ENCODE data around the gene GDF3.
A peak's percentile ranks its signal among the peaks of the same experiment; 100 is the strongest.
"Not testable (repeated sequence)": the region's sequence is repeated elsewhere in the genome, so short reads cannot be mapped to it uniquely, and the experiment has no call there.

Gene GDF3

DNA sequence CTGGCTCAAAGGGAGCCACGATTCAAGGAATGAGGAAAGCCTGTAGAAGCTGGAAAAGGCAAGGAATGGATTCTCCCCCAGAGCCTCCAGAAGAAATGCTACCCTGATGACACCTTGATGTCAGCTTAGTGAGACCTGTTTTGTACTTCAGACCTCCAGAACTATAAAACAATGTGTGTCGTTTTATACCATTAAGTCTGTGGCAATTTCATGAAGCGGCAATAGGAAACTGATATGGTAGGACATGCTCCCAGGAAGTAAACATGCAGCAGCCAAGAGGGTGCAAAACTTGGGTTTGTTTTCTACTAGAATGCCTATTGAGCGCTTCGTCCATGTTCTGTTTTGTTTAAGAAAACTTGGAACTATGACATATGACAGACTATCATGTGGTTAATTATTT lies 27.4 kb downstream of the GDF3 start:
- no peaks in the 10 kb centered on the region for H3K9me3 ChIP-seq
- no peak overlapping the region for H3K27ac ChIP-seq
- no peak for TF ChIP-seq Cebpa-rat (IDR thresholded peaks at IDR 0.05)
- no peak overlapping the region for H3K9ac ChIP-seq
- H4K20me1 ChIP-seq: no peaks in the 10 kb centered on the region
- no peak overlapping the region for H3K4me3 ChIP-seq
- no peak overlapping the region for H3K4me2 ChIP-seq
- no peaks in the 10 kb centered on the region for H3K27me3 ChIP-seq
- no peaks in the 10 kb centered on the region for H3K36me3 ChIP-seq
- no peaks in the 10 kb centered on the region for H3K4me1 ChIP-seq

DNA sequence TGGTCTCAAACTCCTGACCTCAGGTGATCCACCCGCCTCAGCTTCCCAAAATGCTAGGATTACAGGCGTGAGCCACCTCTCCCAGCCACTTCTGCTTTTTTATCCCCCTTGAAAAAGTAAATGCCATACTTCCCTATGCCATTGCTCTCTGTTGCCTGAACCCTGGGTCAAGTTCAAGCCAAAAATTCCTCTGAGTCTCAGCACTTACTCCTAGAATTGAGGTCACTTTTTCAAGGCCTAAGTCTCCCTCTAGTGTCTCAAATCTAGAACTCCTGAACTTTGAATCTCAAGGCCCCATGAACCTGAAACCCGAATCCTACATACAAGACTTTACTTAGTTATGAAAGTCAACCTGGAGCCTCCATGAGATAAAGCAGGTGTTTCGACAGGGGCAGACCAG lies 28.4 kb downstream of the GDF3 start:
- H4K20me1 ChIP-seq: no peaks in the 10 kb centered on the region
- TF ChIP-seq Cebpa-rat (IDR thresholded peaks at IDR 0.05): no peak
- H3K9ac ChIP-seq: no peak overlapping the region
- H3K4me3 ChIP-seq: no peak overlapping the region
- no peaks in the 10 kb centered on the region for H3K4me1 ChIP-seq
- no peak overlapping the region for H3K4me2 ChIP-seq
- no peak overlapping the region for H3K27ac ChIP-seq
- H3K27me3 ChIP-seq: no peaks in the 10 kb centered on the region
- H3K36me3 ChIP-seq: no peaks in the 10 kb centered on the region
- no peaks in the 10 kb centered on the region for H3K9me3 ChIP-seq

DNA sequence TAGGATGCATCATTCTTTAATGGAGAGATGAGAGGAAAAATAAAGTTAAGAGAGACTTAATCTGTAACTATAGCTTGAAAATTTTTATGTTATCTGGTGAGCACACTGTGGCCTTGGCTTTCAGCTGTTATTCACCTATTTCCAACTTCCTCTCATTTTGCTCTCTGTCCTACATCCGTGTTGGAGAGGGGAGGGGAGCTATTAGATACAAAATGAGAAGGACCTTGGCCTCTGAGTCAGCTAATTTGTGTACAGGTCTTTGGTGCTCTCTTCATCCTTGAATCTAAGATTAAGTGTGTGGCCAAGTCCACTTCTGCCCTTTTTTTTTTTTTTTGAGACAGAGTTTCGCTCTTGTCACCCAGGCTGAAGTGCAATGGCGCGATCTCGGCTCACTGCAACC lies 29.0 kb downstream of the GDF3 start:
- no peaks in the 10 kb centered on the region for H3K27me3 ChIP-seq
- H3K4me1 ChIP-seq: no peaks in the 10 kb centered on the region

DNA sequence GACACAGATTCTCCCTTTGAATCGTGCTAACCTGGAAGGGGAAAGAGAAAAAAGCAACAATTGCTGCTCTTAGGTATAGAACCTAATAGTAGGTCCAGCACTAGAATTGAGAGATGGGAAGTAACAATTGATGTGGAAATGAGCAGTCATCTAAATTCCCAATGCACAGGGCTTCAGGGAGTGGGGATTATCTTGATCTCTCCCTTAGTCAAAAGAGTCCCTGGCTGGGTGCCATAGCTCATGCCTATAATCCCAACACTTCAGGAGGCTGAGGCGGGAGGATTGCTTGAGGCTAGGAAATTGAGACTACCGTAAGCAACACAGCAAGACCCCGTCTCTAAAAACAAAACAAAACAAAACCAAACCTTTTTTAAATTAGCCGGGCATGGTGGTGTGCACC lies 33.8 kb downstream of the GDF3 start:
- no peaks in the 10 kb centered on the region for H3K27me3 ChIP-seq
- H3K36me3 ChIP-seq: no peaks in the 10 kb centered on the region
- H4K20me1 ChIP-seq: no peaks in the 10 kb centered on the region
- H3K9me3 ChIP-seq: no peaks in the 10 kb centered on the region
- no peak for TF ChIP-seq Cebpa-rat (IDR thresholded peaks at IDR 0.05)
- H3K9ac ChIP-seq: no peak overlapping the region
- H3K4me2 ChIP-seq: no peak overlapping the region
- H3K4me3 ChIP-seq: no peak overlapping the region
- no peaks in the 10 kb centered on the region for H3K4me1 ChIP-seq
- no peak overlapping the region for H3K27ac ChIP-seq

More for the DNA sequence above, 29.0 kb downstream of the GDF3 start:
- Histone ChIP-seq H3K4me2 (no peak overlapping the region), H3K4me3 (no peak overlapping the region), H3K36me3 (no peaks in the 10 kb centered on the region), H3K27ac (no peak overlapping the region), H3K9me3 (no peaks in the 10 kb centered on the region), H3K9ac (no peak overlapping the region), H4K20me1 (no peaks in the 10 kb centered on the region)
- TF ChIP-seq Cebpa-rat (IDR thresholded peaks at IDR 0.05): no peak

DNA sequence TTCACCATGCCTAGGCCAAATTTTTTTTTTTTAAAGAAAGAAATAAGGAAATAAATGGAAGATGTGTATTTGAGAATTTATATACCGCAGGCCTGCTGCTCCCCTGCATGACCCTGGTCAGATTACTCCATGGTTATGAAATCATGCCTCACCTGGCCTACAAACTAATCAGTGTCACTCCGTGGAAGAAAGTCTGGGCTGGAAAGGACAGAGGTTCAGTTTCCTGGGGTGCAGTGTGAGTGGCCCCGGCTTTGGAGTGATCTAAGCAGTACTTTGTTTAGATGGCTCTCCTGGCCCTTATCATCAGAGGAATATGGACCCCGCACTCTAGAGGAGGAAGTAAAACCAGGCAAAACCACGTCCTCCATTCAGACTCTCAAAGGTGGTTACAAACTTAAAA lies 39.5 kb downstream of the GDF3 start:
- Histone ChIP-seq H3K27ac (no peak overlapping the region), H3K27me3 (no peaks in the 10 kb centered on the region), H3K36me3 (no peaks in the 10 kb centered on the region), H3K4me2 (no peak overlapping the region), H4K20me1 (no peaks in the 10 kb centered on the region), H3K4me3 (no peak overlapping the region), H3K9me3 (no peaks in the 10 kb centered on the region), H3K4me1 (no peaks in the 10 kb centered on the region), H3K9ac (no peak overlapping the region)
- no peak for TF ChIP-seq Cebpa-rat (IDR thresholded peaks at IDR 0.05)

DNA sequence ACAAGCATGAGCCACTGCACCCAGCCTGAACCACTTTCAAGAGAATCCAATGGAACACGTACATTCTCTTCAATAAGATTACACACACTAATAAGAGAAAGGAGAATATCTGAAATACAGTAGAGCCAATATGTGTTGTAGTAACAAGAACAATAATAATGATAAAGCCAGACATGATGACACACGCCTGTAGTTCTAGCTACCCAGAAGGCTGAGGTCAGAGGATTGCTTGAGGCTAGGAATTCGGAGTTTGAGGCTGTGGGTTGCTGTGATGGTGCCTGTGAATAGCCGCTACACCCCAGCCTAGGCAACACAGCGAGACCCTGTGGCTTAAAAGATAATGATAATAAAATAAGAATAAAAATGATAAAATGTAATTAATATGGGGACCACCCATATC lies 45.5 kb downstream of the GDF3 start:
- Histone ChIP-seq H3K27ac (no peak overlapping the region), H3K4me1 (peaks cover 7% of the 10 kb centered on the region), H4K20me1 (no peaks in the 10 kb centered on the region), H3K9ac (no peak overlapping the region), H3K36me3 (no peaks in the 10 kb centered on the region), H3K4me2 (no peak overlapping the region), H3K27me3 (no peaks in the 10 kb centered on the region), H3K9me3 (no peaks in the 10 kb centered on the region), H3K4me3 (no peak overlapping the region)
- no peak for TF ChIP-seq Cebpa-rat (IDR thresholded peaks at IDR 0.05)

DNA sequence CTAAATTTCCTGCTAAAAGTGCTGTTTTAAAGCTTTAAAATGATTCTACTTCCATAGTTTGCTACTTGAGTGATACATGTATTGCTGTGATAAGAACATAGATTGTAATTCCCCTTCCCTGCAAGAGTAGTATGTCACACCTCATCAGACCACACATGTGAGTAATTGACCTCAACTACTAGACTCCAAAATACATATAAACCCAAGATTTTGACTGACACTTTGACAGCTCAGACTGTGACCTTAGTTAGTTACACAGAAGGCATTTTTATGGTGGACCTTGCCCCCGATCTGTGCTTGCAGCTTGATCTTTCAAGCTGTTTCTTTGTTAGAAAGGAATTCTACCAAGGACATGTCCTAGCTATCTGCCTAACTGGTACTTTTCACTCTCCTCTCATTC lies 48.5 kb downstream of the GDF3 start:
- H3K27me3 ChIP-seq: no peaks in the 10 kb centered on the region

DNA sequence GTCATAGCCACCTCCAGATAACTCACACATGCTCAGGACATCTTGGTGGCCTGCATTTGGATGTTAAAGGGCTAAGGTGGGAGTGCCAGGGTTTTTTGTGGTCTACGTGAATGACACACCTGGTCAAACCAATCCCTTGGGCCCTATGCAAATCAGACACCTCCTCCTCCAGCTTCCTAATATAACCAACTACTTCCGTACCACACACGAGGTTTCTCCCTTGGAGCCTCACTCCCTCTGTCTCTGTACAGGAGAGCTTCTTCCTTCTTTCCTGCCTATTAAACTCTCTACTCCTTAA lies 49.4 kb downstream of the GDF3 start:
- no peak overlapping the region for H3K27ac ChIP-seq
- peak overlapping the region; percentile 42 for H3K4me2 ChIP-seq
- H4K20me1 ChIP-seq: no peaks in the 10 kb centered on the region
- H3K4me1 ChIP-seq: peaks cover 7% of the 10 kb centered on the region
- H3K9me3 ChIP-seq: no peaks in the 10 kb centered on the region
- no peaks in the 10 kb centered on the region for H3K36me3 ChIP-seq
- H3K4me3 ChIP-seq: no peak overlapping the region
- peaks cover 3% of the 10 kb centered on the region; the same call in 1 of the 2 replicates for H3K27me3 ChIP-seq
- H3K9ac ChIP-seq: no peak overlapping the region
- TF ChIP-seq Cebpa-rat (IDR thresholded peaks at IDR 0.05): no peak

More for the DNA sequence above, 48.5 kb downstream of the GDF3 start:
- Histone ChIP-seq H3K9me3 (no peaks in the 10 kb centered on the region), H3K4me1 (peaks cover 7% of the 10 kb centered on the region), H3K9ac (no peak overlapping the region), H3K36me3 (no peaks in the 10 kb centered on the region), H3K27ac (no peak overlapping the region), H4K20me1 (no peaks in the 10 kb centered on the region), H3K4me3 (no peak overlapping the region), H3K4me2 (no peak overlapping the region)
- no peak for TF ChIP-seq Cebpa-rat (IDR thresholded peaks at IDR 0.05)

DNA sequence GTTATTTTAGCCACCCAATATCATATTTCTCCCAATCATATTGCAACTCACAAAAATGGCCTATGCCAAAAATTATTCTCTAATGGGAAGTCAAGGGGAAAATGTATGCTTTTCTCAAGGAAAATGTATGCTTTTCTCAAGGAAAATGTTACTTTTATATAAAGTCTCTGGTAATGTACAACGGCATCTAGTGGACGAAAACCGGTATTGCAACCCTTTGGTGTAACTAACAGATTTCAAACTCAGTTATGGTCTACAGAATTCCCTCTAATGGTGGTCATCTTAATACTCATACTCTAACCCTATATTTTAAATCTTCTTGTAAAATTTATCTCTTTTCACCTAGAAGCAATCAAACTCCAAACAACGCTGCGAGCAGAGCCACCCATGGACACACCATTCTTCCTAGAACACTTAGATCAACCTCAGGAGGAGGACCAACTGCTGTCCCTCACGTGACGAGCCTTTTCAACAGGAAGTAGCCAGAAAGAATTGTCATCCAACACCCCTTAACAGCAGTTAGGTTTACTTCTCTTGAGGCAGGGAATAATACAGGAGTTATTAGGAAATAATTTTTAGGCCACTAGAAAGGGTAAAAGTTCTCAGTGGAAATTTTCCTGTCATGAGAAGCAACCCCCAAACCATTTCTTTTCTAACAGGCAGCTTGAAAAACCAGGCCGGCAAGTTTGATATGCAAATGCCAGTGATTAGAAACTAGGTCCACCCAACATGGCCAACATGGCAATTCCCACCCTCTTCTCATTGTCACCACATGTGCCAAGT lies 50.0 kb downstream of the GDF3 start:
- TF ChIP-seq Cebpa-rat (IDR thresholded peaks at IDR 0.05): no peak
- H3K4me2 ChIP-seq: peak overlapping the region; percentile 42

DNA sequence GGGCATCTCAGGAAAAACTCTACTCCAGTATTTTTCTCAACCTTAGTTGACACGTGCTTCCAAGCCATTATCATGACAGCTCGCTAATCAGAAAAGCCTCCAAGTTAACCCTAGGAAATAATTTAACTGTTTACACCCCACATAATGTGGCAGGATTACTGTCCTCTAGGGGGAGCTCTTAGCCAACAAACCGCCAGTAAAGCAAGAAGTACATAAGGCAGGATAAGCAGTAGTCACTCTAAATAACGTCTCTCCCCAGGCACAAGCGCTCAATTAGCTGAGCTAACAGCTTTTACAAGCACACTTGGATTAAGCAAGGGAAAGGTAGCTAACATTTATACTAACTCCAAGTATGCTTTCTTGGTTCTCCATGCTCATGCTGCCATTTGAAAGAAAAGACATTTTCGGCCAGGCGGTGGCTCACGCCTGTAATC lies 52.7 kb downstream of the GDF3 start:
- peaks cover 25% of the 10 kb centered on the region for H3K27me3 ChIP-seq

More for the DNA sequence above, 50.0 kb downstream of the GDF3 start:
- H4K20me1 ChIP-seq: no peaks in the 10 kb centered on the region
- H3K9me3 ChIP-seq: no peaks in the 10 kb centered on the region
- no peak overlapping the region for H3K4me3 ChIP-seq
- no peak overlapping the region for H3K9ac ChIP-seq
- H3K27ac ChIP-seq: no peak overlapping the region
- peaks cover 7% of the 10 kb centered on the region; the same call in 1 of the 2 replicates for H3K27me3 ChIP-seq
- peaks cover 10% of the 10 kb centered on the region for H3K4me1 ChIP-seq
- H3K36me3 ChIP-seq: no peaks in the 10 kb centered on the region

DNA sequence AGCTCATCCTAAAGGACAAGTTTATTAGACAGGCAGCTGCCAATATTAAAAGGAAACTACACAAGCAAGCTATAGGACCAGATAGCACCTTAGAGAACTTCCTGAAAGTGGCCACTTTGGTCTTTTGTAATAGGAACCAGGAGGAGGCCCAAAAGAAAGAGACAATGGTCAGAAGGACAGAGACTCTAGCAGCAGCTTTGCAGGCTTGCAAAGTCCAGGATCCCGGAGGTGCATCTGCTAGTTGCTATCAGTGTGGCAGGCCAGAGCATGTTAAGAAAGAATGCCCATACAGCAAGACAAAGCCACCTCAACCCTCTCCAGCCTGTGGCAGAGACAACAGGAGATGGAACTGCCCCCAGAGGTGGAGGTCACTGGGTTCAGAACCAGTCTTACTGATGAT lies 53.3 kb downstream of the GDF3 start:
- peaks cover 19% of the 10 kb centered on the region for H3K4me1 ChIP-seq
- H3K4me3 ChIP-seq: no peak overlapping the region
- H3K36me3 ChIP-seq: no peaks in the 10 kb centered on the region
- H3K27me3 ChIP-seq: peaks cover 25% of the 10 kb centered on the region
- no peak overlapping the region for H3K4me2 ChIP-seq
- H3K27ac ChIP-seq: no peak overlapping the region
- no peaks in the 10 kb centered on the region for H4K20me1 ChIP-seq
- no peaks in the 10 kb centered on the region for H3K9me3 ChIP-seq
- H3K9ac ChIP-seq: no peak overlapping the region
- no peak for TF ChIP-seq Cebpa-rat (IDR thresholded peaks at IDR 0.05)

More for the DNA sequence above, 52.7 kb downstream of the GDF3 start:
- no peak overlapping the region for H3K9ac ChIP-seq
- TF ChIP-seq Cebpa-rat (IDR thresholded peaks at IDR 0.05): no peak
- no peaks in the 10 kb centered on the region for H4K20me1 ChIP-seq
- no peak overlapping the region for H3K4me3 ChIP-seq
- peaks cover 19% of the 10 kb centered on the region for H3K4me1 ChIP-seq
- no peak overlapping the region for H3K27ac ChIP-seq
- no peaks in the 10 kb centered on the region for H3K9me3 ChIP-seq
- no peak overlapping the region for H3K4me2 ChIP-seq
- H3K36me3 ChIP-seq: no peaks in the 10 kb centered on the region

DNA sequence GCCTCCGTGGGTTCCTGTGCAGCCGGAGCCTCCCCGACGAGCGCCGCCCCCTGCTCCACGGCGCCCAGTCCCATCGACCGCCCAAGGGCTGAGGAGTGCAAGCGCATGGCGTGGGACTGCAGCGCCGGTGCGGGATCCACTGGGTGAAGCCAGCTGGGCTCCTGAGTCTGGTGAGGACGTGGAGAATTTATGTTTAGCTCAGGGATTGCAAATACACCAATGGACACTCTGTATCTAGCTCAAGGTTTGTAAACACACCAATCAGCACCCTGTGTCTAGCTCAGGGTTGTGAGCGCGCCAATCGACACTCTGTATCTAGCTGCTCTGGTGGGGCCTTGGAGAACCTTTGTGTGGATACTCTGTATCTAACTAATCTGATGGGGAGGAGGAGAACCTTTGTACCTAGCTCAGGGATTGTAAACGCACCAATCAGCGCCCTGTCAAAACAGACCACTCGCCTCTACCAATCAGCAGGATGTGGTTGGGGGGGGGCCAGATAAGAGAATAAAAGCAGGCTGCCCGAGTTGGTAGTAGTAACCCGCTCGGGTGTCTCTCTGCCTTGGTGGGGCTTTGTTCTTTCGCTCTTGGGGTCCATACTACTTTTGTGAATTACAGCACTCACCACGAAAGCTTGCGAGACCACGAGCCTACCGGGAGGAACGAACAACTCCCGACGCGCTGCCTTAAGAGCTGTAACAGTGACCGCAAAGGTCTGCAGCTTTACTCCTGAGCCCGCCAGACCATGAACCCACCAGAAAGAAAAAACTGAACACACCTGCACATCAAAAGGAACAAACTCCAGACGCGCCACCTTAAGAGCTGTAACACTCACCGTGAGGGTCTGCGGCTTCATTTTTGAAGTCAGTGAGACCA lies 55.2 kb downstream of the GDF3 start:
- not testable (repeated sequence) for H3K9me3 ChIP-seq, H3K27ac ChIP-seq, H4K20me1 ChIP-seq, H3K9ac ChIP-seq, H3K36me3 ChIP-seq, H3K4me3 ChIP-seq
- H3K4me1 ChIP-seq: 0 out of 2 replicates have a peak, but pooled peaks cover 12% of the 10 kb centered on the region
- peaks cover 25% of the 10 kb centered on the region for H3K27me3 ChIP-seq
- peak overlapping the region; percentile 36; the same call in 1 of the 2 replicates for H3K4me2 ChIP-seq
